Smooth muscle cell (in vitro differentiated cells): Measurements from ENCODE around the gene ABCB1. TPM values are rescaled to one million over a fixed set of nuclear protein-coding genes. Genes with fewer than 3 reads are reported as not detected.

ENCODE experiments used
- DNase-seq: peaks from one replicate; lab custom pipeline; 2025; ENCODE audit not compliant: unreplicated experiment; lab: John Stamatoyannopoulos, UW
- H2AFZ ChIP-seq: fragments of 200-600 bp; sonication (generic); 2 replicates; pipeline ENCODE4 v1.6.0; 2016; ENCODE audit warnings: antibody characterized with exemption, low read depth, mild to moderate bottlenecking
- H3F3A ChIP-seq: fragments of 200-600 bp; sonication (generic); 2 replicates; pipeline ENCODE4 v1.6.0; 2017; ENCODE audit warnings: antibody characterized with exemption, low read depth
- H3K27ac ChIP-seq: fragments of 200-600 bp; sonication (generic); 2 replicates; pipeline ENCODE4 v1.5.1; 2016; ENCODE audit warnings: low read depth, mild to moderate bottlenecking
- H3K27me3 ChIP-seq: fragments of 200-600 bp; sonication (generic); 2 replicates; pipeline ENCODE4 v1.6.1; 2016; ENCODE audit warnings: low read depth, mild to moderate bottlenecking
- H3K36me3 ChIP-seq: fragments of 200-600 bp; sonication (generic); 2 replicates; pipeline ENCODE4 v1.5.1; 2016; ENCODE audit warnings: low read depth
- H3K4me1 ChIP-seq: fragments of 200-600 bp; sonication (generic); 2 replicates; pipeline ENCODE4 v1.5.1; 2016; ENCODE audit warnings: low read depth
- H3K4me2 ChIP-seq: fragments of 200-600 bp; sonication (generic); 2 replicates; pipeline ENCODE4 v1.6.0; 2016; ENCODE audit warnings: mild to moderate bottlenecking
- H3K4me3 ChIP-seq: fragments of 200-600 bp; sonication (generic); 2 replicates; pipeline ENCODE4 v1.5.1; 2016; ENCODE audit warnings: mild to moderate bottlenecking
- H3K79me2 ChIP-seq: fragments of 200-600 bp; sonication (generic); 2 replicates; pipeline ENCODE4 v1.6.0; 2016; ENCODE audit warnings: low read depth, mild to moderate bottlenecking
- H3K9ac ChIP-seq: fragments of 200-600 bp; sonication (generic); 2 replicates; pipeline ENCODE4 v1.6.0; 2016; ENCODE audit warnings: low read depth
- H3K9me3 ChIP-seq: fragments of 200-600 bp; sonication (generic); replicated peaks from 2 replicates; pipeline ENCODE4 v1.5.1; 2016; ENCODE audit warnings: low read depth
- H4K20me1 ChIP-seq: fragments of 200-600 bp; sonication (generic); 2 replicates; pipeline ENCODE4 v1.6.0; 2016; ENCODE audit warnings: low read depth
- WGBS: methylation state at CpG from one replicate; pipeline ENCODE4 v1.1.7; 2016; ENCODE audit warnings: low lambda C conversion rate; 5-methylcytosine and 5-hydroxymethylcytosine counted together
- polyA plus RNA-seq: library from polyadenylated mRNA; unstranded; fragments of >200 nt; fragmentation: Nextera tagmentation; extraction: Ambion mirVana; gene quantifications from 2 replicates; pipeline ENCODE4 v1.2.1, GENCODE V29; 2016
- total RNA-seq: library from RNA; depleted of rRNA; stranded (reverse); fragments of >200 nt; gene quantifications from 2 replicates; pipeline ENCODE4 v1.2.3, GENCODE V29; 2014
- TF ChIP-seq, protein P1 (sequence below): fragments of 200-600 bp; sonication (generic); IDR thresholded peaks from 2 replicates; pipeline ENCODE4 v1.5.1; 2017; ENCODE audit warnings: borderline replicate concordance, mild to moderate bottlenecking, antibody characterized with exemption; ENCODE audit not compliant: insufficient read depth, poor library complexity, severe bottlenecking

Gene ABCB1
- total and polyA plus RNA-seq, 2 experiments from 2014 or later: 1.4 to 10.0 TPM

DNA sequence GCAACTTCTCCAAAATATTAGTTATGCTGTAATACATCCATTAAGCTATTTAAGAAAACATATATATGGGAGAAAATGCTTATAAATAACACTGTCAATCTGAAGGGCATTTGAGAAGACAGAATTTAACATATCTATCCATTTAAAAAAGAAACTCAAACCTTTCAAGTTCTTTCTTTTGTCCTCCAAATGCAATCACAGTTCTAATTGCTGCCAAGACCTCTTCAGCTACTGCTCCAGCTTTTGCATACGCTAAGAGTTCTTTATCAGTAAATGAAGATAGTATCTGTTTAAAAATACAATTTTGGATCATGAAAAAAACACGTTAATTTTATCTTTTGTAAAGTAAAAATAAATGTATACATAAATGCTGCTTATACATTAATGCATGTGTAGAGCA lies 39.6 kb downstream of the ABCB1 start:
- Histone ChIP-seq H3K79me2 (no peaks in the 10 kb centered on the region), H3K4me3 (no peak overlapping the region), H3K27me3 (peaks cover 5% of the 10 kb centered on the region), H3K9ac (no peak overlapping the region), H3F3A (no peaks in the 10 kb centered on the region), H3K4me2 (no peak overlapping the region), H3K27ac (no peak overlapping the region), H3K9me3 (no peaks in the 10 kb centered on the region), H3K36me3 (no peaks in the 10 kb centered on the region), H3K4me1 (no peaks in the 10 kb centered on the region), H4K20me1 (no peaks in the 10 kb centered on the region), H2AFZ (no peak overlapping the region)
- WGBS: 27% methylated on average over 2 of the region's 2 CpGs
- TF ChIP-seq, protein P1, sequence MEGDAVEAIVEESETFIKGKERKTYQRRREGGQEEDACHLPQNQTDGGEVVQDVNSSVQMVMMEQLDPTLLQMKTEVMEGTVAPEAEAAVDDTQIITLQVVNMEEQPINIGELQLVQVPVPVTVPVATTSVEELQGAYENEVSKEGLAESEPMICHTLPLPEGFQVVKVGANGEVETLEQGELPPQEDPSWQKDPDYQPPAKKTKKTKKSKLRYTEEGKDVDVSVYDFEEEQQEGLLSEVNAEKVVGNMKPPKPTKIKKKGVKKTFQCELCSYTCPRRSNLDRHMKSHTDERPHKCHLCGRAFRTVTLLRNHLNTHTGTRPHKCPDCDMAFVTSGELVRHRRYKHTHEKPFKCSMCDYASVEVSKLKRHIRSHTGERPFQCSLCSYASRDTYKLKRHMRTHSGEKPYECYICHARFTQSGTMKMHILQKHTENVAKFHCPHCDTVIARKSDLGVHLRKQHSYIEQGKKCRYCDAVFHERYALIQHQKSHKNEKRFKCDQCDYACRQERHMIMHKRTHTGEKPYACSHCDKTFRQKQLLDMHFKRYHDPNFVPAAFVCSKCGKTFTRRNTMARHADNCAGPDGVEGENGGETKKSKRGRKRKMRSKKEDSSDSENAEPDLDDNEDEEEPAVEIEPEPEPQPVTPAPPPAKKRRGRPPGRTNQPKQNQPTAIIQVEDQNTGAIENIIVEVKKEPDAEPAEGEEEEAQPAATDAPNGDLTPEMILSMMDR: no peak
- no peak for DNase-seq

- 95% methylated on average over 3 of the region's 3 CpGs for WGBS
- TF ChIP-seq, protein P1: no peak
These were observed 48.3 kb downstream of the ABCB1 start for GRCh38 chr7:87552351-87552900.

DNA sequence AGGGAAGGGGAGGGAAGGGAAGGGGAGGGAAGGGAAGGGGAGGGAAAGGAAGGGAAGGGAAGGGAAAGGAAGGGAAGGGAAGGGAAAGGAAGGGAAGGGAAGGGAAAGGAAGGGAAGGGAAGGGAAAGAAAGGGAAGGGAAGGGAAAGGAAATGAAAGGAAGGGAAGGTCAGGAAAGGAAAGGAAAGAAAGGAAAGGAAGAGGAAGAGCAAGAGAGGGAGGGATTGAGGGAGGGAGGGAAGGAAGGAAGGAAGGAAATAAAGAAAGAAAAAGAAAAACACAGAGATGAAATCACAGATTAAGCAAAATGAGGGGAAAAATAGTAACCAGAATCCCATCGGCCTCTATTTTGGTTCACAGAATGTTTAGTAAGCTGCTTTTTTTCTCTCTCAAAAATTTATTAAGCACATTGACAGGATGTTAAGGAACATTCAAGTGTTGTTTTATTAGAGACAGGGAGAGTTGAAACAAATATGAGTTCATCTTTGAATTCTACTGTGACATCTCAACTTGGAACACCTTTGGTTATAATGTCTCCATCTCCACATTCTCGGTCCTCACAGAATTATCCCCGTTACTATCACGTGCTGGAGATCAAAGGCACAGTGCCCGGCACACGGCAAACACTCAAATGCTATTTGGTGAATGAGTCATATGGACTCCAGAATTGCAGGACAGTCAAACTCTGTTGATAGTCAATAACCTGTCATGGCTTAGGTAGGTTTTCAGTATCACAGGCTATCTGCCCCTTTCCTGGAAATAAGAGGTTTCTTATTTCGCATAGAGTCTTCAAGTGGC lies 52.4 kb downstream of the ABCB1 start:
- H3K36me3 ChIP-seq: no peaks in the 10 kb centered on the region
- H3K27ac ChIP-seq: no peak overlapping the region
- TF ChIP-seq, protein P1: no peak
- no peak overlapping the region for H2AFZ ChIP-seq
- H3K4me3 ChIP-seq: no peak overlapping the region
- no peak overlapping the region for H3K9ac ChIP-seq
- H3K9me3 ChIP-seq: no peaks in the 10 kb centered on the region
- H3K4me2 ChIP-seq: no peak overlapping the region
- no peak for DNase-seq
- no peaks in the 10 kb centered on the region for H4K20me1 ChIP-seq
- H3K4me1 ChIP-seq: no peaks in the 10 kb centered on the region
- no peaks in the 10 kb centered on the region for H3F3A ChIP-seq
- H3K79me2 ChIP-seq: no peaks in the 10 kb centered on the region
- WGBS: 85% methylated on average over 7 of the region's 7 CpGs
- no peaks in the 10 kb centered on the region for H3K27me3 ChIP-seq

More at GRCh38 chr7:87552351-87552900, 48.3 kb downstream of the ABCB1 start:
- Histone ChIP-seq H3K27ac (no peak overlapping the region), H3K4me1 (no peaks in the 10 kb centered on the region), H3F3A (no peaks in the 10 kb centered on the region), H3K4me2 (no peak overlapping the region), H3K9ac (no peak overlapping the region), H4K20me1 (no peaks in the 10 kb centered on the region), H3K4me3 (no peak overlapping the region), H3K36me3 (no peaks in the 10 kb centered on the region), H3K79me2 (no peaks in the 10 kb centered on the region), H3K9me3 (no peaks in the 10 kb centered on the region), H3K27me3 (no peaks in the 10 kb centered on the region), H2AFZ (no peak overlapping the region)
- no peak for DNase-seq
